SK-N-SH treated with all-trans-retinoic acid at 6 μM for 48 hours (cell line): Measurements from ENCODE around the gene AHCYL1.

ENCODE experiments used
- ARNTL ChIP-seq: fragments of 450-650 bp; formaldehyde crosslinking; IDR thresholded peaks from 2 replicates; pipeline ENCODE4 v1.5.0; 2020; ENCODE audit warnings: low read depth, mild to moderate bottlenecking, moderate library complexity, borderline replicate concordance
- CSDC2 ChIP-seq: fragments of 250-450 bp; sonication (Bioruptor Pico); IDR thresholded peaks from 2 replicates; pipeline ENCODE4 v1.5.0; 2020; ENCODE audit warnings: mild to moderate bottlenecking, moderate library complexity
- ISL1 ChIP-seq: fragments of 250-450 bp; sonication (Bioruptor Pico); IDR thresholded peaks from 2 replicates; pipeline ENCODE4 v2.1.2; 2022; ENCODE audit warnings: mild to moderate bottlenecking, moderate library complexity
- PATZ1 ChIP-seq: fragments of 250-450 bp; sonication (Bioruptor Pico); IDR thresholded peaks from 2 replicates; pipeline ENCODE4 v1.8.0; 2020; ENCODE audit warnings: mild to moderate bottlenecking, moderate library complexity, borderline replicate concordance
- RARB ChIP-seq: fragments of 250-450 bp; sonication (Bioruptor Pico); IDR thresholded peaks from 2 replicates; pipeline ENCODE4 v1.8.0; 2021; ENCODE audit warnings: mild to moderate bottlenecking, moderate library complexity
- TCF4 ChIP-seq: fragments of 250-450 bp; sonication (Bioruptor Pico); IDR thresholded peaks from 2 replicates; pipeline ENCODE4 v1.8.0; 2021; ENCODE audit warnings: mild to moderate bottlenecking, moderate library complexity, borderline replicate concordance
- ZFP3 ChIP-seq: fragments of 250-450 bp; sonication (Bioruptor Pico); IDR thresholded peaks from 2 replicates; pipeline ENCODE4 v1.5.0; 2020; ENCODE audit warnings: mild to moderate bottlenecking, moderate library complexity
- ZFP30 ChIP-seq: fragments of 450-650 bp; formaldehyde crosslinking; IDR thresholded peaks from 2 replicates; pipeline ENCODE4 v1.5.0; 2022; ENCODE audit warnings: mild to moderate bottlenecking, moderate library complexity
- ZNF70 ChIP-seq: fragments of 450-650 bp; formaldehyde crosslinking; IDR thresholded peaks from 2 replicates; pipeline ENCODE4 v1.5.0; 2020; ENCODE audit warnings: mild to moderate bottlenecking, moderate library complexity
- ZNF8 ChIP-seq: fragments of 450-650 bp; formaldehyde crosslinking; IDR thresholded peaks from 2 replicates; pipeline ENCODE4 v1.5.0; 2020; ENCODE audit warnings: mild to moderate bottlenecking, moderate library complexity
- TF ChIP-seq, protein P1 (sequence below): fragments of 250-450 bp; sonication (Bioruptor Pico); IDR thresholded peaks from 2 replicates; pipeline ENCODE4 v1.5.0; 2020; ENCODE audit warnings: mild to moderate bottlenecking, moderate library complexity
- TF ChIP-seq, protein P2 (sequence below): fragments of 250-450 bp; sonication (Bioruptor Pico); IDR thresholded peaks from 2 replicates; pipeline ENCODE4 v1.8.0; 2021; ENCODE audit warnings: low read depth, mild to moderate bottlenecking, moderate library complexity, borderline replicate concordance

DNA sequence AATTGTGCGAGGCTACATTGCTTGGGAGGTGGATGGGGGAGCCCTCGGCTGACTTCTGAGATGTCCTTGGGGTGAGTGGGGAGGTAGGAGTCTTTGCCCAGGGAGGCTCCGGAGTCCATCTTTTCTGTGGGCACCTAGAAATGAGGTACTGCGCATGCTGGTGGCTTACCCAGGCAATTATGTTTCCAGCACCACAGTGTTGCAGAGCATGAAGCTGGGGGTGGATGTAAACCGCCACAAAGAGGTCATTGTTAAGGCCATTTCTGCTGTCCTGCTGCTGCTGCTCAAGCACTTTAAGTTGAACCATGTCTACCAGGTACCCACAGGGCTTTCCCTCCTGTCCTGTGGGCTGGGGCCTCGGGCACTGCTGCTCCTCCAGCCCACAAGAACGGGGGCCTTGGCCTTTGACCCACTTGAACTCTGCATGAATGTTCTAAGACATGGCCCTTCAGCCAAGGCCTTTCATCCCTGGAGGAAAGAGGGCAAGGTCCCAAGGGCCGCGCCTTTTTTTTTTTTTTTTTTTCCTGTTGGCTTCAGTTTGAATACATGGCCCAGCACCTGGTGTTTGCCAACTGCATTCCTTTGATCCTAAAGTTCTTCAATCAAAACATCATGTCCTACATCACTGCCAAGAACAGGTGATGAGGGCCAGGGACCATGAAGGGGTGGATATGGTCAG, 64.5 kb downstream of the AHCYL1 start:
- TF ChIP-seq CSDC2 (CRISPR knock-in tag) (no peak), PATZ1 (CRISPR knock-in tag) (no peak), ISL1 (CRISPR knock-in tag) (no peak), TCF4 (CRISPR knock-in tag) (no peak), RARB (no peak), ARNTL (CRISPR knock-in tag) (no peak), ZNF70 (CRISPR knock-in tag) (no peak), ZNF8 (CRISPR knock-in tag) (no peak), ZFP3 (CRISPR knock-in tag) (no peak), ZFP30 (CRISPR knock-in tag) (no peak)
- TF ChIP-seq, protein P1, sequence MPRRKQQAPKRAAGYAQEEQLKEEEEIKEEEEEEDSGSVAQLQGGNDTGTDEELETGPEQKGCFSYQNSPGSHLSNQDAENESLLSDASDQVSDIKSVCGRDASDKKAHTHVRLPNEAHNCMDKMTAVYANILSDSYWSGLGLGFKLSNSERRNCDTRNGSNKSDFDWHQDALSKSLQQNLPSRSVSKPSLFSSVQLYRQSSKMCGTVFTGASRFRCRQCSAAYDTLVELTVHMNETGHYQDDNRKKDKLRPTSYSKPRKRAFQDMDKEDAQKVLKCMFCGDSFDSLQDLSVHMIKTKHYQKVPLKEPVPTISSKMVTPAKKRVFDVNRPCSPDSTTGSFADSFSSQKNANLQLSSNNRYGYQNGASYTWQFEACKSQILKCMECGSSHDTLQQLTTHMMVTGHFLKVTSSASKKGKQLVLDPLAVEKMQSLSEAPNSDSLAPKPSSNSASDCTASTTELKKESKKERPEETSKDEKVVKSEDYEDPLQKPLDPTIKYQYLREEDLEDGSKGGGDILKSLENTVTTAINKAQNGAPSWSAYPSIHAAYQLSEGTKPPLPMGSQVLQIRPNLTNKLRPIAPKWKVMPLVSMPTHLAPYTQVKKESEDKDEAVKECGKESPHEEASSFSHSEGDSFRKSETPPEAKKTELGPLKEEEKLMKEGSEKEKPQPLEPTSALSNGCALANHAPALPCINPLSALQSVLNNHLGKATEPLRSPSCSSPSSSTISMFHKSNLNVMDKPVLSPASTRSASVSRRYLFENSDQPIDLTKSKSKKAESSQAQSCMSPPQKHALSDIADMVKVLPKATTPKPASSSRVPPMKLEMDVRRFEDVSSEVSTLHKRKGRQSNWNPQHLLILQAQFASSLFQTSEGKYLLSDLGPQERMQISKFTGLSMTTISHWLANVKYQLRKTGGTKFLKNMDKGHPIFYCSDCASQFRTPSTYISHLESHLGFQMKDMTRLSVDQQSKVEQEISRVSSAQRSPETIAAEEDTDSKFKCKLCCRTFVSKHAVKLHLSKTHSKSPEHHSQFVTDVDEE (CRISPR knock-in tag), result no peak
- TF ChIP-seq, protein P2, sequence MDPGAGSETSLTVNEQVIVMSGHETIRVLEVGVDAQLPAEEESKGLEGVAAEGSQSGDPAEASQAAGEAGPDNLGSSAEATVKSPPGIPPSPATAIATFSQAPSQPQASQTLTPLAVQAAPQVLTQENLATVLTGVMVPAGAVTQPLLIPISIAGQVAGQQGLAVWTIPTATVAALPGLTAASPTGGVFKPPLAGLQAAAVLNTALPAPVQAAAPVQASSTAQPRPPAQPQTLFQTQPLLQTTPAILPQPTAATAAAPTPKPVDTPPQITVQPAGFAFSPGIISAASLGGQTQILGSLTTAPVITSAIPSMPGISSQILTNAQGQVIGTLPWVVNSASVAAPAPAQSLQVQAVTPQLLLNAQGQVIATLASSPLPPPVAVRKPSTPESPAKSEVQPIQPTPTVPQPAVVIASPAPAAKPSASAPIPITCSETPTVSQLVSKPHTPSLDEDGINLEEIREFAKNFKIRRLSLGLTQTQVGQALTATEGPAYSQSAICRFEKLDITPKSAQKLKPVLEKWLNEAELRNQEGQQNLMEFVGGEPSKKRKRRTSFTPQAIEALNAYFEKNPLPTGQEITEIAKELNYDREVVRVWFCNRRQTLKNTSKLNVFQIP (CRISPR knock-in tag), result no peak
